ENCODE data around the gene COTL1. TPM values are rescaled to one million over a fixed set of nuclear protein-coding genes. Genes with fewer than 3 reads are reported as not detected.

COTL1 gene
- total and polyA plus RNA-seq, 4 donors, result 12.0 to 59.5 (median 23.0) TPM

DNA sequence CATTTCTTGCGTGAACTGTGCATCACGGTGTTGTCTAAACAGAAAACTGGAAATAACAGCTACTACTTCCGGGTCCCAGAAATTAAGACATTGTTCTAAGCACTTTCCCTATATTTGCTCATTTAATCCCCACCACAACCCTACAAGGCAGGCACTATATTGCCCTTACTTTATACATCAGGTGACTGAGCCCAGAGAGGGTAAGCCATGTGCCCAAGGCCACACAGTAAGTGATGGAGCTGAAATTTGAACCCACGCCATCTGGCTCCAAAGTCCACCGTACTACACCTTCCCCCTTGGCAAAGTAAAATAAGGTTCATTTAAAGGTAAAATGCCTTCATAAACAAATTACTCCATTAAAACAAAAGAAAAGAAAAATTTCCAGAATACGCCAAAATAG is 33.2 kb downstream of the COTL1 start:
- peaks cover 0 to 3% (median 0%) of the 10 kb centered on the region in 4 donors for H3K36me3 ChIP-seq (ENCODE audit: control insufficient read depth in 4 of 4, insufficient read depth in 3 of 4, low read depth in 1 of 4, low read length in 3 of 4)

GRCh38 chr16:84583995-84584394 is 33.9 kb downstream of the COTL1 start:
- 70% methylated on average over 15 of the region's 15 CpGs for WGBS
- Histone ChIP-seq H3K27ac (ENCODE audit: low read depth in 1 of 2, low read length in 2 of 2) (no peak overlapping the region), H3K4me3 (ENCODE audit: low read depth in 1 of 3, low read length in 3 of 3) (no peak overlapping the region), H3K4me1 (ENCODE audit: control insufficient read depth in 4 of 4, insufficient read depth in 4 of 4, low read length in 3 of 4) (no peaks in the 10 kb centered on the region), H3K27me3 (ENCODE audit: control insufficient read depth in 4 of 4, insufficient read depth in 4 of 4, low read length in 3 of 4) (no peaks in the 10 kb centered on the region), H3K9me3 (ENCODE audit: control insufficient read depth in 4 of 4, low read length in 3 of 4) (no peaks in the 10 kb centered on the region), H3K36me3 (ENCODE audit: control insufficient read depth in 4 of 4, insufficient read depth in 3 of 4, low read depth in 1 of 4, low read length in 3 of 4) (no peaks in the 10 kb centered on the region), H3K9ac (ENCODE audit: low read depth in 1 of 2, low read length in 2 of 2) (no peak overlapping the region)
- no peak for DNase-seq (ENCODE audit: low spot score)
- TF ChIP-seq ZBTB33 (IDR thresholded peaks at IDR 0.05) (no peak), TAF1 (conservative IDR thresholded peaks at IDR 0.05) (no peak), RXRA (IDR thresholded peaks at IDR 0.05) (no peak), EGR1 (IDR thresholded peaks at IDR 0.05; ENCODE audit: low read depth in 2 of 2) (no peak), NR2F2 (IDR thresholded peaks at IDR 0.05) (no peak), YY1 (IDR thresholded peaks at IDR 0.05) (no peak), FOXA2 (IDR thresholded peaks at IDR 0.05) (no peak), JUND (IDR thresholded peaks at IDR 0.05) (no peak), HNF4G (IDR thresholded peaks at IDR 0.05) (no peak)
- TF ChIP-seq, protein P1, sequence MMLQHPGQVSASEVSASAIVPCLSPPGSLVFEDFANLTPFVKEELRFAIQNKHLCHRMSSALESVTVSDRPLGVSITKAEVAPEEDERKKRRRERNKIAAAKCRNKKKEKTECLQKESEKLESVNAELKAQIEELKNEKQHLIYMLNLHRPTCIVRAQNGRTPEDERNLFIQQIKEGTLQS (IDR thresholded peaks at IDR 0.05), result no peak

More for the DNA sequence above, 33.2 kb downstream of the COTL1 start:
- WGBS, result 78% methylated on average over 6 of the region's 6 CpGs
- TF ChIP-seq RXRA (IDR thresholded peaks at IDR 0.05) (no peak), FOXA1 (IDR thresholded peaks at IDR 0.05) (no peak), HNF4A (conservative IDR thresholded peaks at IDR 0.05) (no peak), RAD21 (IDR thresholded peaks at IDR 0.05) (no peak), NR2F2 (IDR thresholded peaks at IDR 0.05) (no peak), HNF4G (IDR thresholded peaks at IDR 0.05) (no peak), FOXA2 (IDR thresholded peaks at IDR 0.05) (no peak), ZBTB33 (IDR thresholded peaks at IDR 0.05) (no peak), YY1 (IDR thresholded peaks at IDR 0.05) (no peak), SP1 (IDR thresholded peaks at IDR 0.05) (no peak)
- TF ChIP-seq, protein P2, sequence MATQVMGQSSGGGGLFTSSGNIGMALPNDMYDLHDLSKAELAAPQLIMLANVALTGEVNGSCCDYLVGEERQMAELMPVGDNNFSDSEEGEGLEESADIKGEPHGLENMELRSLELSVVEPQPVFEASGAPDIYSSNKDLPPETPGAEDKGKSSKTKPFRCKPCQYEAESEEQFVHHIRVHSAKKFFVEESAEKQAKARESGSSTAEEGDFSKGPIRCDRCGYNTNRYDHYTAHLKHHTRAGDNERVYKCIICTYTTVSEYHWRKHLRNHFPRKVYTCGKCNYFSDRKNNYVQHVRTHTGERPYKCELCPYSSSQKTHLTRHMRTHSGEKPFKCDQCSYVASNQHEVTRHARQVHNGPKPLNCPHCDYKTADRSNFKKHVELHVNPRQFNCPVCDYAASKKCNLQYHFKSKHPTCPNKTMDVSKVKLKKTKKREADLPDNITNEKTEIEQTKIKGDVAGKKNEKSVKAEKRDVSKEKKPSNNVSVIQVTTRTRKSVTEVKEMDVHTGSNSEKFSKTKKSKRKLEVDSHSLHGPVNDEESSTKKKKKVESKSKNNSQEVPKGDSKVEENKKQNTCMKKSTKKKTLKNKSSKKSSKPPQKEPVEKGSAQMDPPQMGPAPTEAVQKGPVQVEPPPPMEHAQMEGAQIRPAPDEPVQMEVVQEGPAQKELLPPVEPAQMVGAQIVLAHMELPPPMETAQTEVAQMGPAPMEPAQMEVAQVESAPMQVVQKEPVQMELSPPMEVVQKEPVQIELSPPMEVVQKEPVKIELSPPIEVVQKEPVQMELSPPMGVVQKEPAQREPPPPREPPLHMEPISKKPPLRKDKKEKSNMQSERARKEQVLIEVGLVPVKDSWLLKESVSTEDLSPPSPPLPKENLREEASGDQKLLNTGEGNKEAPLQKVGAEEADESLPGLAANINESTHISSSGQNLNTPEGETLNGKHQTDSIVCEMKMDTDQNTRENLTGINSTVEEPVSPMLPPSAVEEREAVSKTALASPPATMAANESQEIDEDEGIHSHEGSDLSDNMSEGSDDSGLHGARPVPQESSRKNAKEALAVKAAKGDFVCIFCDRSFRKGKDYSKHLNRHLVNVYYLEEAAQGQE (IDR thresholded peaks at IDR 0.05), result no peak
- TF ChIP-seq, protein P3, sequence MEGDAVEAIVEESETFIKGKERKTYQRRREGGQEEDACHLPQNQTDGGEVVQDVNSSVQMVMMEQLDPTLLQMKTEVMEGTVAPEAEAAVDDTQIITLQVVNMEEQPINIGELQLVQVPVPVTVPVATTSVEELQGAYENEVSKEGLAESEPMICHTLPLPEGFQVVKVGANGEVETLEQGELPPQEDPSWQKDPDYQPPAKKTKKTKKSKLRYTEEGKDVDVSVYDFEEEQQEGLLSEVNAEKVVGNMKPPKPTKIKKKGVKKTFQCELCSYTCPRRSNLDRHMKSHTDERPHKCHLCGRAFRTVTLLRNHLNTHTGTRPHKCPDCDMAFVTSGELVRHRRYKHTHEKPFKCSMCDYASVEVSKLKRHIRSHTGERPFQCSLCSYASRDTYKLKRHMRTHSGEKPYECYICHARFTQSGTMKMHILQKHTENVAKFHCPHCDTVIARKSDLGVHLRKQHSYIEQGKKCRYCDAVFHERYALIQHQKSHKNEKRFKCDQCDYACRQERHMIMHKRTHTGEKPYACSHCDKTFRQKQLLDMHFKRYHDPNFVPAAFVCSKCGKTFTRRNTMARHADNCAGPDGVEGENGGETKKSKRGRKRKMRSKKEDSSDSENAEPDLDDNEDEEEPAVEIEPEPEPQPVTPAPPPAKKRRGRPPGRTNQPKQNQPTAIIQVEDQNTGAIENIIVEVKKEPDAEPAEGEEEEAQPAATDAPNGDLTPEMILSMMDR (IDR thresholded peaks at IDR 0.05; ENCODE audit: low read depth, low read length, missing input control), result no peak
- TF ChIP-seq, protein P1 (IDR thresholded peaks at IDR 0.05), result no peak
- DNase-seq (ENCODE audit: low spot score), result no peak
- Histone ChIP-seq H3K27me3 (ENCODE audit: control insufficient read depth in 4 of 4, insufficient read depth in 4 of 4, low read length in 3 of 4) (no peaks in the 10 kb centered on the region), H3K9me3 (ENCODE audit: control insufficient read depth in 4 of 4, low read length in 3 of 4) (no peaks in the 10 kb centered on the region), H3K4me3 (ENCODE audit: low read depth in 1 of 3, low read length in 3 of 3) (no peak overlapping the region), H3K27ac (ENCODE audit: low read depth in 1 of 2, low read length in 2 of 2) (no peak overlapping the region), H3K9ac (ENCODE audit: low read depth in 1 of 2, low read length in 2 of 2) (no peak overlapping the region), H3K4me1 (ENCODE audit: control insufficient read depth in 4 of 4, insufficient read depth in 4 of 4, low read length in 3 of 4) (no peaks in the 10 kb centered on the region)

Measured in liver (tissue), 9 donors.